Endothelial cell of umbilical vein (primary cell): ENCODE results near the gene SLC9C1.

Experiments
- CTCF ChIP-seq, 2 donors: IDR thresholded peaks; 1 replicate in 1 of 2; 2 replicates in 1 of 2; pipeline ENCODE4 v1.5.1; 2011; ENCODE audit warnings: low read length in 2 of 2, mild to moderate bottlenecking in 2 of 2, moderate library complexity in 2 of 2, control low read depth in 1 of 2, inconsistent platforms in 1 of 2, low read depth in 1 of 2; ENCODE audit not compliant: insufficient read depth in 1 of 2; ENCODE audit errors: extremely low read depth in 1 of 2
- JUN ChIP-seq: IDR thresholded peaks from 2 replicates; pipeline ENCODE4 v1.6.1; 2011; ENCODE audit warnings: borderline replicate concordance, low read depth; ENCODE audit not compliant: insufficient read length, insufficient read depth

DNA sequence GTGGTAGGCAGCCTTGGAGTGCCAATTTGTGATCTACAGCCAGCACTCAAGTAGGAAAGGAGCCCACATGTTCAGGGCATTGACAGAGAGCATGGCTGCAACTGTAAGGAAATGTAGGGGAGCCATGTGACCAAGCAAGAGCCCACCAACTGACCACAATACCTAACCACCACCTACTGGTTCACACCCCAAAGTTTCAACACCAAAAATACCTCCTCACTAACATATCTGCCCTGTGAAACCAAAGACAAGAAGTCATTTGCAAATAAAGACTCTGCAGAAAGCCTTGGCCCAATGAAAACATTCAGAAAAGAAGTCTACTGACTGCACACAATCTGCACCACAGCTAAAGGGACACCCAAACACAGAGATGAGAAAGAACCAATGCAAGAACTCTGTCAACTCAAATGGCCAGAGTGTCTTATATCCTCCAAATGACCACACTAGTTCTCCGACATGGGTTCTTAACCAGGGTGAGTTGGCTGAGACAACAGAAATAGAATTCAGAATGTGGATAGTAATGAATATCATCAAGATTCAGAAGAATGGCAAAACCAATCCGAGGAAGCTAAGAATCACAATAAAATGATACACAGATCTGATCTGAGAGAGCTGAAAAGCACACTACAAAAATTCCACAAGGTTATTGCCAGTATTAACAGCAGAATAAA lies 40.6 kb downstream of the SLC9C1 start:
- TF ChIP-seq JUN (no peak), CTCF (IDR thresholded peaks at IDR 0.05; ENCODE audit: extremely low read depth in 1 of 2, insufficient read depth in 1 of 2, low read depth in 1 of 2, low read length in 2 of 2) (no peak)
